Stimulated activated CD8-positive, alpha-beta memory T cell treated with anti-CD3 and anti-CD28 coated beads, Interleukin-7, amount 100 ng/mL, for 24 hours (primary cell): ENCODE results near the gene ANO1.
"Not testable (repeated sequence)": the region's sequence is repeated elsewhere in the genome, so short reads cannot be mapped to it uniquely, and the experiment has no call there.

Experiments used
- DNase-seq: peaks from one replicate; pipeline ENCODE4 v3.0.0-alpha.2; 2020; ENCODE audit warnings: low read depth

ANO1 gene

DNA sequence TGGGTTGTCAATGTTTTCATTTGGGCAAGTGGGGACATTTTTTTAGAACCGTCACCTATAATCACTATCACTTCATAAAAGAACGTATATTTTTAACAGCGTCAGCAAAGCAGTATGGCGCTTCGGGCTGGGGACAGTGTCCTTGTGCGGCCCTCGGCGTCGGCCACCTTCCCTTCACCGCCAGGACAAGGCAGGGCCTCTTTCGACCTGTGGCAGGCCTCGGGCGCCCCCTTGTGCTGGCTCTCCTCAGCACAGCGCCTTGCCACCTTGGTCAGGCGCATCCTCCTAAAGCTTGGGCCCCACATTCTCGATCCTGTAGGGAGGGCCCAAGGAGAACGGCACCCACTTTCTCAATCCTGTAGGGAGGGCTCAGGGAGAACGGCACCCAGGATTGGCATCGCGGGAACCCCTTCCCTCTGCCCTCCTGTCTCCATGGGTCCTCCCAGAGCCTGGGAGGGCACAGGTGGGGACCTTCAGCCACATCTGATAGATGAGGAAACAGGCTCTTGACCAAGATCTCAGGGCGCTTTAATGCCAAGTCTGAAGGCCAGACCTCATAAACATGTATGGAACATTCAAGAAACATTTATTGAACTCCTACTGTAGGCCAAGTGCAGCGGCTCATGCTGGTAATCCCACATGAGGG, 113.5 kb downstream of the ANO1 start:
- DNase-seq, result peak; percentile 21

DNA sequence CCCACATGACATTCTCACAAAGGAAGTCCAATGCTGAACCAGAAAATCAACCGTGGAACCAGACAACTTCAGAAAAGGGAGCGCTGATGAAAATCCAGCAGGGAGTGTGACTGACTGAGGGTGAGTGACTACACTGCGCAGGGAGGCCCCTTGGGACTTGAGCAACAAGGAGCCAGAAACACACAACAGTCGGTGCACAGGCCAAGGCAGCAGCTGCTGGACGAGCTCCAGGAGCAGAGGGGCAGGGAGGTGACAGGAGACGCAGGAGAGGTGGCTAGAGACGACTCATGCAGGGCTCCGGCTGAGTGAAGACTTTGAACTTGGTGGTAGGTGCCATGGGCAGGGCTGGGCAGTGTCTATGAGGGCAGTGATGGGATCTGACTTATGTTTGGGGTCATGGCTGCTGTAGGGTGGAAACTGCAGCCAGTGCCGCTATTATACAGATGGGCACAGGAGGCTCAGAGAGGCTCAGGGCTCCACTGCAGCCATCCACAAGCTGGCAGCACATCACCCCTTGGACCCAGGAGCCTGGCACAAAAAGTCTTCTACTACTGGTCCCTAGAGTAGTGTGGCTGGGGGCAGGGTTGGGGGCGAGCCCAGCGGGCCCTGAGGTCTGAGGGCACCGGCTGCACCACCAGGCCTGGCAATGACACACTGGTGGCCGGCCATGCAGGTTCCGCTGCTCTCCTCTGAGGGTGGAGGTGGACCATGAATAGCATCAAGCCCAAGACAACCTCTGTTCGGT, 114.7 kb downstream of the ANO1 start:
- DNase-seq, result no peak

DNA sequence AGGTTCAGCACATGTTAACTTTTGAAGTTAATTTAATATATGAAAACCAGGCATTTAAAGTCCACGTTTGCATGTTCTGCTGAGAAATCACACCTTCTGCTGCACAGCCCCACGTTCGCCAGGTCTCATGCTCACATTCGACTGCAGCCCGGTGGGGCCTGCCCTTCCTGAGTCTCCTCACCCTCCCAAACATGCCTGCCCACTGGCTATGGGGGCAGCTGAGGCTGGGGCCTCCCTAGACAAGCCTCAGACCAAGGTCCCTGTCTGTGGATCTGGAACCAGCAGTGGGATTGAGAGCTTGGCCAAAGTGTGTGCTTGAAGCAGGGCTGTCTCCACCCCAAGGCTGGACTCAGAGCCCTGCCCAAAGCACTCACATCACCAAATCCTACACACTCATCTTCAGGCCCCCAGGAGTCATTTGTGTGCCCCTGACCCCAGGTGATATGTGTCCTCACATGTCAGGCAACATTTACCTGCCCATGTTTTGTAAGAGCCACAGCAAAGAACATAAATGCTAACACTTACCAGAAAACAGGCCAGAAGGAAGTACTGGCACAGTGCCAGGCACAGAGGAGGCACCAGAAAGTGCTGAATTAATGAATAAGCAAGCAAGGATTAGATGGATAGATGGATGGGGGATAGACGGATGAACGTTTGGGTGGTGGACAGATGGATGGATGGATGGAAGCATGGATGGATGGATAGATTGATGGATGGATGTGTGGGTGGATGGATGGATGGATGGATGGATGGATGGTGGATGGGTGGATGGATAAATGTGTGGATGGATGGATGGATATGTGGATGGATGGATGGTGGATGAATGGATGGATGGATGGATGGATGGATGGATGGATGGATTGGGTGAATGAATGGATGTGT, 115.5 kb downstream of the ANO1 start:
- no peak for DNase-seq

DNA sequence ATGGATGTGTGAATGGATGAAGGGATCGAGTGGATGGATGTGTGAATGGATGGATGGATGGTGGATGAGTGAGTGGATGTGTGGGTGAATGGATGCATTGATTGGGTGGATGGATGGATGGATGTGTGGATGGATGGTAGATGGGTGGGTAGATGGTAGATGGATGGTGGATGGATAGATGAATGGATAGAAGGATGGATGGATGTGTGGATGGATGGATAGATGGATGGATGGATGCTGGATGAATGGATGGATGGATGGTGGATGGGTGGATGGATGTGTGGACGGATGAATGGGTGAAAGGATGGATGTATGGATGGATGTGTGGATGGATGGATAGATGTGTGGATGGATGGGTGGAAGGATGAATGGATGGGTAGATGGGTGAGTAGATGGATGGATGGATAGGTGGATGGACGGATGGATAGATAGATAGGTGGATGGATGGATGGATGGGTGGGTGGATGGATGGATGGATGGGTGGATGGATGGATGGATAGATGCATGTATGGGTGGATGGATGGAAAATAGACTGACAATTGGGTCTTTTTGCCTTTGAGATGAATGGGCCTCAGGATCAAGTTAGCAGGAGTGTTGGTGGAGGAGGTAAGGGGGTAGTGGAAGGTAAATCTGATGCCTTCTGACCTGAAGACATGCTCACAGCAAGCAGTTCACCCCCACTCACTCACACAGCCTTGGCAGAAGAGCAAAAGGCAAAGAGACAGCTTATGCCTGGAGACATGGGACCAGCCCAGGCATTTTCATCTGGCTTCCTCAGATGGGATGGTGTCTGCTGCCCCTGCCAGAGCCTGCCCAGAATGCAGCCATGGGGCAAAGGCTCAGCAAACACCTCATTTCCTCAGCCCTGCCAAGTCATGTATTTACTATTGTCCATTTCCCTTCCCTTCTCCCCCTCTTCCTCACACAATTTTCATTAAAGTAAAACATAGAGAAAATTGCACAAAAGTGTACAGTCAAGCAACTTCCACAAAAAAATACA, 117.0 kb downstream of the ANO1 start:
- no peak for DNase-seq

DNA sequence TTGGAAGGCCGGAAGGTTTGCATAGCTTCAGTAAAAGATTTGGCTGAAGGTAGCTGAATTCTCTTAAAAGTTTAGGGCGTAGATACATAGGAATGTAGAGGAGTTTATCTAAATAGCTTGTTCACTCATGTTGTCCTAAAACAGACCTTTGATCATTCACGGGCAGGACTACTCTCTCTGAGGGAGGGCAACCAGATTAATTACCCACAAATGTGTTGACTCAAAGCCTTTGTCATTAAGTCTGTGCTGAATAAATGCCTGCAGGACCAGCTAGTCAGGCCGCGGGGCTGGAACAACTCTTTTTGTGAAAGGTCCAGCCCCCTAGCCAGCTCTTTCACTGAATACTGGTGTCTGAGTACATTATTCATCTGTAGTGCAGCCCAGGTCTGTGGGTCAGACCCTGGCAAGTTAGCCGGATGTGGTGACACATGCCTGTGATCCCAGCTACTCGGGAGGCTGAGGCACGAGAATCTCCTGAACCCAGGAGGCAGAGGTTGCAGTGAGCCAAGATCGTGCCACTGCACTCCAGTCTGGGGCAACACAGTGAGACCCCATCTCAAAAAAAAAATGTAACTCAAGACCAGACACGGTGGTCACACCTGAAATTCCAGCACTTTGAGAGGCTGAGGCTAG, 122.2 kb downstream of the ANO1 start:
- no peak for DNase-seq

DNA sequence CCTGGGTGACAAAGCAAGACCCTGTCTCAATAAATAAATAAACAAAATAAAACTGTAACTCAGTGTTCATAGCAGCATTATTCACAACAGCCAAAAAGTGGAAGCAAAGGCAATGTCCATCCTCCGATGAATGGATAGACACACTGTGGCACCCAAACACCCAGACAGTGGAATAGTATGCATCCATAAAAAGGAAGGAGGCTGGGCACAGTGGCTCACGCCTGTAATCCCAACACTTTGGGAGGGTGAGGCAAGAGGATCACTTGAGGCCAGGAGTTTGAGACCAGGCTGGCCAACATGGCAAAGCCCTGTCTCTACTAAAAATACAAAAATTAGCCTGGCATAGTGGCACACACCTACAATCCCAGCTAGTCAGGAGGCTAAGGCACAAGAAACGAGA, 122.9 kb downstream of the ANO1 start:
- DNase-seq, result not testable (repeated sequence)

DNA sequence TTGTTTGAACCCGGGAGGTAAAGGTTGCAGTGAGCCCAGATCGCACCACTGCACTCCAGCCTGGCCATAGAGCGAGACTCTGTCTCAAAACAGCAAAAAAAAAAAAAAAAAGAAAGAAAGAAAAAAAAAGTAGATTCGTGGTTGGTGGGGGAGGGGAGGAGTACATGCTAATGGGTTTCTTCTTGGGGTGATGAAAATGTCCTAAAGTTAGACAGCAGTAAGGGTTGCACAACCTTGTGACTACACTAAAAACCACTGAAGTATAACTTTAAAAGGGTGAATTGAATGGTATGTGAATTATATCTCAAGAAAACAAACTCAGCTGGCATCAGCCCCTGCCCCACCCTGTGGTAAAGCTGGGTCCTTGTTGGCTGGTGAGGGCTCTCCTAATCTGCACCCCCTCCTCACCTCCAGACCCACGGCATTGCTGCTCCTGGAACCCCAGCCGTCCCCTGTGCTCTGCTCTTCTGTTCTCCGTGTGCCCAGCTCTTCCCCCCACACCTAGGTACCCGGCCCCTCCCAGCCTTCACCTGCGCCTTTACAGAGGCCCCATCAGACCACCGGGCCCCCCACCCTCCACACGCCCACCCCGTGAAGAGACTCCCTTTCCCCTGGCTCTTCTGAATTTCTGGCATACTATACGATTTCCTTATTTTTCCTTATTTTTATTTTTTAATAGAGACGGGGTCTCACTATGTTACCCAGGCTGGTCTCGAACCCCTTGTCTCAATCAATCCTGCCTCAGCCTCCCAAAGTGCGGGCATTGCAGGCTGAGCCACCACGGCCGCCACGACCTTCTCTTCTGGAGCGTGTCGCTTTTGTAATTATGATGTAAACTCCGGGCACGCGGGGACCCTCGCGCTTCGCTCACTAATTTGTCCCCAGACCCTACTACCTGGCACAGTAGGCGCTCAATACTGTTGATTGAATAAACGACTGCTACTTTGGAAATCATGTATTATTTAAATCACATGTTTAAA, 124.1 kb downstream of the ANO1 start:
- no peak for DNase-seq

DNA sequence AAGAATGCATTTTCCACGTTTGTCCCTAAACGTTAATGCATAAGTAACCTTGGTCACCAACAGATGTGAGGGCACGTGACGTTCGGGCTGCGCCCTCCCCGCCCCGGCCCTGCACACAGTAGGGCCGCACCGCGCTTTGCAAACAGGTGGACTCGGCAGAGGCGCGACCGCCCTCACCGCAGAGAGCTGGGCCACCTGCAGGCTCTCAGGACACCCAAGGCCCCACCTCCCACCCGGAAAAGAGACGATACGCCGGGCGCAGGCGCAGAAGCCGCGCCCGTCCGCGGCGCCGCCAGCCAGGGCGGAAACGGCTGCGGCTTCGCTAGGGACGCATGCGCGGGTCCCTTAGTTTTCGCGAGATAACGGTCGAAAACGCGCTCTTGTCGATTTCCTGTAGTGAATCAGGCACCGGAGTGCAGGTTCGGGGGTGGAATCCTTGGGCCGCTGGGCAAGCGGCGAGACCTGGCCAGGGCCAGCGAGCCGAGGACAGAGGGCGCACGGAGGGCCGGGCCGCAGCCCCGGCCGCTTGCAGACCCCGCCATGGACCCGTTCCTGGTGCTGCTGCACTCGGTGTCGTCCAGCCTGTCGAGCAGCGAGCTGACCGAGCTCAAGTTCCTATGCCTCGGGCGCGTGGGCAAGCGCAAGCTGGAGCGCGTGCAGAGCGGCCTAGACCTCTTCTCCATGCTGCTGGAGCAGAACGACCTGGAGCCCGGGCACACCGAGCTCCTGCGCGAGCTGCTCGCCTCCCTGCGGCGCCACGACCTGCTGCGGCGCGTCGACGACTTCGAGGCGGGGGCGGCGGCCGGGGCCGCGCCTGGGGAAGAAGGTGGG, 125.0 kb downstream of the ANO1 start, which contains the start of gene FADD:
Gene FADD (plus strand): TSS at position 377 of the 831 bp plus-strand sequence. CDS start 164 bp downstream, at position 541.
- DNase-seq, result peak; percentile 78

DNA sequence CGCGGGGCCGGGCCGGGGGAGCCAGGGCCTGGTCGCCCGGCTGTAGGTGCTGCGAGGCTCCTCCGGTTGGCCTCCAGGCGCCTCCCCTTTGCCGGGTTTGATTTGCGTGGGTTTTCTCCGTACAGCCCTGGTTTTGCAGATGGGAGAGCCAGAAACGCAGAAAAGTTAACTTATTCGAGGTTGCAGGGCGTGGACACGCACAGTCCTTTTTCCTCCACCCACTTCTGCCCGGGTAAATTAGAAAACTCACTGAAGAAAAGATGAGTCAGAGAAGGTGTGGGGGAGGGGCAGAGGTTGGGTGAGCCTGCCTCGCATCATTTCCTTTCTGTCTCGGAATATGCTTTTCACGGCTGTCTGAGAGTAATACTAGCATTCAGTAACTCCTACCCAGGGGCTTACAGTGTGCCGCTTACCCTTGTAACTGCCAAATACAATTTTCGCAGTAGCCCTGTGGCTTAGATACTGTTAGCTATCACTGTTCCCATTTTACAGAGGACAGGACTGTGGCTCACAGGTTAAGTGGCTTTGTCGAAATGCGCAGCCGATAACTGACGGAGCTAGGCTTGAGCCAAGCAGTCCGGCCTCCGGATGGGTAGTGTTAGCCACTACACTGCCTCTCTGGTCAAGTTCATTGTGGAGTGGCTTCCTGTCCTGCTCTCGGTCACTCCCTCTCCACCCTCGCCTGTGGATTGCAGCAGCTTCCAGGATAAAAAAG, 125.8 kb downstream of the ANO1 start:
- peak; percentile 78 for DNase-seq

DNA sequence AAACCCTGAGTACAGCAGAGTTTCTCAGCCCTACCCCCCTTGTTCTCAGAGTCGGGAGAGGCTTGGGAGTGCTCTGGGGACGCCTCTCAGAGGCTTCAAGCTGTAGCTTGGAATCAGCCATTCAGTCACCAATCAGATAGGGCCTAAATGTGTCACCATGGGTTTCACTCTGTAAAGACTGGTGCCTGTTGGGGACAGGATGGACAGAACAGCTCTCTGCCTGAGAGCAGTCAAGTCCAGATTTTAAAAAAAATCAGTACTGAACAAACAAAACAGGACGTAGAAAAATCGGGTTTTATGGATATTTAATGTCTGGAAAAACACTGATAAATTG, 126.3 kb downstream of the ANO1 start:
- no peak for DNase-seq

DNA sequence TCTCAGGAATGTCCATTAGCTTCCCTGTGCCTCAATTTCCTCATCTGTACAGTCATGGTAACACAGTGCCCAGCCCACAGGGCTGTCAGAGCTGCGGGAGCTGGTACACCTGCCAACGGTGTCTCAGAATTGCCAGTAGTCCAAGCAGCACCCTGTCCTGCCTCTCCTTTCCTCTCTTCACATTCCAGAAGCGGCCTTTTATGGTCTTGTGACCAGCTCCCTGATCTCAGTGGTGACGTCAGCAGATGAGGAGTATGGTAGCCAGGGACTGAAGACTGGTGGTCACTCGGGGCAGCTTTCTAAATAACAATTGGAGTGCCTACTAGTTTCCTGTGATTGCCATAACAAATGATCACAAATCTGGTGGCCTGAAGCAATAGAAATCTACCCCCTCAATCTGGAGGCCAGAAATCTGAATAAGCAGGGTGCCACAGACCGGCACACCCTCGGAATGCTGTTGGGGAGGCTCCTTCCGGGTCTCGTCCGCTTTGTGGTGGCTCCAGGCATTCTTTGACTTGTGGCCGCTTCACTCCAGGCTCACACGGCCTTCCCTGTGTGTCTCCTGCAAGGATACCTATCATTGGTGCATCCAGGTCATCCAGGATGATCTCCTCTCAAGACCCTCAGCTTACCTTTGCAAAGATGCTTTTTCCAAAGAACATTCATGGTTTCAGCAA, 127.1 kb downstream of the ANO1 start:
- no peak for DNase-seq

DNA sequence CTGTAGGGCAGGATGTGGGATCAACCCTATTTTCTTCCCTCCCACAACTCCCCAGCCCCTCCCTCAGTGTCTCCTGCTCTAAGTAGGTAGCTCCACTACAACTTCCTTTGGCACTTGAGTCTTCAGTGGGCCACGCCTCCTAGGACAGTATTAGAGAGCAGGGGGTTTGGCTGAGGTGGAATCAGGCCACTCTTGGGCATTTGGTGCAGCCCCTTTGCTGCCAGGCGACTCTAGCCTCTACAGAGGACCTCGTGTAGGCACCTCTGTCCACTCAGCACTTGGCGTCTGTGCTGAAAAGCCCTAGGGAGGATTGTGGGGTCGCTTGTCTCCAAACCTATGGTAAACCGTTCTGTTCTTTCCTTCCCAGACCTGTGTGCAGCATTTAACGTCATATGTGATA, 127.6 kb downstream of the ANO1 start:
- no peak for DNase-seq

DNA sequence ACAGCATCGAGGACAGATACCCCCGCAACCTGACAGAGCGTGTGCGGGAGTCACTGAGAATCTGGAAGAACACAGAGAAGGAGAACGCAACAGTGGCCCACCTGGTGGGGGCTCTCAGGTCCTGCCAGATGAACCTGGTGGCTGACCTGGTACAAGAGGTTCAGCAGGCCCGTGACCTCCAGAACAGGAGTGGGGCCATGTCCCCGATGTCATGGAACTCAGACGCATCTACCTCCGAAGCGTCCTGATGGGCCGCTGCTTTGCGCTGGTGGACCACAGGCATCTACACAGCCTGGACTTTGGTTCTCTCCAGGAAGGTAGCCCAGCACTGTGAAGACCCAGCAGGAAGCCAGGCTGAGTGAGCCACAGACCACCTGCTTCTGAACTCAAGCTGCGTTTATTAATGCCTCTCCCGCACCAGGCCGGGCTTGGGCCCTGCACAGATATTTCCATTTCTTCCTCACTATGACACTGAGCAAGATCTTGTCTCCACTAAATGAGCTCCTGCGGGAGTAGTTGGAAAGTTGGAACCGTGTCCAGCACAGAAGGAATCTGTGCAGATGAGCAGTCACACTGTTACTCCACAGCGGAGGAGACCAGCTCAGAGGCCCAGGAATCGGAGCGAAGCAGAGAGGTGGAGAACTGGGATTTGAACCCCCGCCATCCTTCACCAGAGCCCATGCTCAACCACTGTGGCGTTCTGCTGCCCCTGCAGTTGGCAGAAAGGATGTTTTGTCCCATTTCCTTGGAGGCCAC, 128.3 kb downstream of the ANO1 start:
- no peak for DNase-seq

DNA sequence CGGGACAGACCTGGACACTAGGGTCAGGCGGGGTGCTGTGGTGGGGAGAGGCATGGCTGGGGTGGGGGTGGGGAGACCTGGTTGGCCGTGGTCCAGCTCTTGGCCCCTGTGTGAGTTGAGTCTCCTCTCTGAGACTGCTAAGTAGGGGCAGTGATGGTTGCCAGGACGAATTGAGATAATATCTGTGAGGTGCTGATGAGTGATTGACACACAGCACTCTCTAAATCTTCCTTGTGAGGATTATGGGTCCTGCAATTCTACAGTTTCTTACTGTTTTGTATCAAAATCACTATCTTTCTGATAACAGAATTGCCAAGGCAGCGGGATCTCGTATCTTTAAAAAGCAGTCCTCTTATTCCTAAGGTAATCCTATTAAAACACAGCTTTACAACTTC, 128.9 kb downstream of the ANO1 start:
- DNase-seq, result no peak

DNA sequence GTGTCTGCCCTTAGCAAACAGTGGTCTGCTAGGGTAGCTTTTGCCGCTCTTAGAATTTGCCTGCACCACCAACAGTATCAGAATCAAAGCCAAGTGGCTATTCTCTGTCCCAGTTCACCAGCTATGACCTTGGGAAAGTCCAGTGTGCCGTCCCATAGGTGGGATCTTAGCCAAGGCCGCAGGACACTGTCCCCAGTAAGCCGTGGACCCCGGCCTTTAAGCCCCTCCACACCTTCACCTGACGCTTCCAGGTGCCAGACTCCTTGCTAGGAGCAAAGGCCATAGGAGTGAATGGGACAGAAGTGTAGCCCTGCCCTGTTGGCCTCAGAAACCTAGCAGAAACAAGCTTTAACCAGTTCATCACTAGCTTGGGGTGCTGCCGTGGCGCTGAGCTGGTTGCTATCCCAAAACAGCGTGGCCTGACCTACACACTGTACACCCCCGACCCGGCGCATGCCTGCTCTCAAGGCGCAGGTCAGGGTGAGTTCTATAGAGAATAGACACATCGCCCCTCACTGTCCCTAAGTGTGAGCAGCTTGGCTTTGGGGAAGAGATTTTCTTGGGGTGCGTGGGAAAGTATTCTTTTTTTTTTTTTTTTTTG, 129.5 kb downstream of the ANO1 start:
- no peak for DNase-seq

DNA sequence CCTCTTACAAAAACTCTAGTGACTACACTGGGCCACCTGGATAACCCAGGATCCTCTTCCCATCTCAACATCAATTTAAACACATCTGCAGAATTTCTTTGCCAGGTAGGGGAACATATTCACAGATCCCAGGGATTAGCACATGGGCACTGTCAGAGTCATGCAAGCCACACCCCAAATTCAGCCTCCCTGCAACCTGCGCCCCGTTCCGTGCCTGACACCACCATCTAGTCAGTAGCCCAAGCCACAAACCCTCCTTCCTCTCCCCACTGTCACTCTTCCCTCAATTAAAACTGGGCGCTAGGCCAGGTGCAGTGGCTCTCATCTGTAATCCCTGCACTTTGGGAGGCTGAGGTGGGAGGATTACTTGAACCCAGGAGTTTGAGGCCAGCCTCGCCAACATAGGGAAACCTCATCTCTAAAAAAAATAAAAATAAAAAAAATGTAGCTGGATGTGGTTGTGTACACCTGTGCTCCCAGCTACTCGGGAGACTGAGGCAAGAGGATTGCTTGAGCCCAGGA, 131.3 kb downstream of the ANO1 start:
- no peak for DNase-seq
